GM19328 (cell line): ENCODE results near the gene SF3A2.
A peak's percentile ranks its signal among the peaks of the same experiment; 100 is the strongest.
"Not testable (repeated sequence)": the region's sequence is repeated elsewhere in the genome, so short reads cannot be mapped to it uniquely, and the experiment has no call there.

Experiments
- ATAC-seq: cut with Tn5 transposase; IDR thresholded peaks from one replicate; pipeline ENCODE4 v1.9.1; 2021; ENCODE audit warnings: mild to moderate bottlenecking, moderate library complexity; ENCODE audit not compliant: unreplicated experiment

The SF3A2 gene, protein sequence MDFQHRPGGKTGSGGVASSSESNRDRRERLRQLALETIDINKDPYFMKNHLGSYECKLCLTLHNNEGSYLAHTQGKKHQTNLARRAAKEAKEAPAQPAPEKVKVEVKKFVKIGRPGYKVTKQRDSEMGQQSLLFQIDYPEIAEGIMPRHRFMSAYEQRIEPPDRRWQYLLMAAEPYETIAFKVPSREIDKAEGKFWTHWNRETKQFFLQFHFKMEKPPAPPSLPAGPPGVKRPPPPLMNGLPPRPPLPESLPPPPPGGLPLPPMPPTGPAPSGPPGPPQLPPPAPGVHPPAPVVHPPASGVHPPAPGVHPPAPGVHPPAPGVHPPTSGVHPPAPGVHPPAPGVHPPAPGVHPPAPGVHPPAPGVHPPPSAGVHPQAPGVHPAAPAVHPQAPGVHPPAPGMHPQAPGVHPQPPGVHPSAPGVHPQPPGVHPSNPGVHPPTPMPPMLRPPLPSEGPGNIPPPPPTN

DNA sequence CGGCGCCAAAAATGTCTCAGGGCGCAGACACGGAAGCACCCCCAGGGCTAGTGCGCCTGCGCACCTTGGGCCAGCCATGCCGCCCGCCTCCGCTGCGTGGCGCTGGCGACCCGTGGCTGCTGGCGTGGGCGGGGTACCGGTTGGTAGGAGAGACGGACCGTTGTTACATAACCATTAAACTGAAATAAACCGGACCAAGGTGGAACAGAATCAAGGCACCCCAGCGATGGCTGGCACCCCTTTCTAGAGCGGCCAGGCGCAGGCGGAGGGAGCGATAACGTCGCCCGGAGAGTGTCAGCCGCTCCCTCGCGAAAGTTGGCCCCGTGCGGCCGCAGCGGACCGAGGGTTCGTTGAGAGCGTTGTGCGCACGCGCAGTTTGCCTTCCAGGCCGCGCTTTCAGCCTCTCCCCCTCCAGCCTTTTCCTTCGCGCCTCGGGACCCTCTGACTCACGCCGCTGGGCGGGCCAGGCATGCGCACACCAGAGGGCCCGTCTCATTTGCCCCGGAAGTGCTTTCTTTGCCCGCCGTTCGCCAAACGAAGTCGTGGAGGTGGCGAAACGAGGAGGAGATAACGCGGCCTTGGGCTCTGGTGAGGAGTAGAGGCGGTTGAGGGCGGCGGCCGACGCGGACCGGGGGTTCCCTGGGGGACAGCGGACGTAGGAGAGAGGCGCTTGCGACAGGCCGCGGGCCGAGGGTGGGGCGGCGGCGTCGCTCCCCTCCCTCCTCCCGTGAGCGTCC, at the start of gene SF3A2, which contains the start of gene PLEKHJ1:
Gene SF3A2, plus strand, starts transcription at position 511 of the 737 bp plus-strand sequence. CDS start 6,595 bp downstream, outside the sequence.
Gene PLEKHJ1, minus strand, starts transcription at position 16 of the 737 bp plus-strand sequence. CDS start 81 bp downstream, outside the sequence.
- ATAC-seq, result peak; percentile 68

DNA sequence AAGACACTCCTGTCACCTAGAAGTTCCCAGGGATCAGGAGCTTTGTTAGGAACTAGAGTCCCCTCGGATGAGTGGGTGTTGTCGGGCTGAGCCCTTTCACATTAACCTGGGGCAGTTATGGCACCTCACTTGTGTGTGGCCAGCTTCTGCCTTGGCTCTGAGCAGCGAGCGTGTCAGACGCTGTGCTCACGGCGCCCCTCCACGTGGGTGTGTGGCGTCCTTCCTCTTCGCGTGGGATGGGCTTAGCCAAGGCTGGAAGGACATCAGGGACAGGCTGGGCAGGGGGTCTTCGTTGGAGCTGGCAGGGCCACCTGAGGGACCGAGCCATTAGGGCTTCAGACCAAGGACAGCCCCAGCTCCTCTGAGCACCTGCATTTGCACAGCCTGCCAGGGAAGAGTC, 49.5 kb upstream of the SF3A2 start:
- ATAC-seq, result no peak

DNA sequence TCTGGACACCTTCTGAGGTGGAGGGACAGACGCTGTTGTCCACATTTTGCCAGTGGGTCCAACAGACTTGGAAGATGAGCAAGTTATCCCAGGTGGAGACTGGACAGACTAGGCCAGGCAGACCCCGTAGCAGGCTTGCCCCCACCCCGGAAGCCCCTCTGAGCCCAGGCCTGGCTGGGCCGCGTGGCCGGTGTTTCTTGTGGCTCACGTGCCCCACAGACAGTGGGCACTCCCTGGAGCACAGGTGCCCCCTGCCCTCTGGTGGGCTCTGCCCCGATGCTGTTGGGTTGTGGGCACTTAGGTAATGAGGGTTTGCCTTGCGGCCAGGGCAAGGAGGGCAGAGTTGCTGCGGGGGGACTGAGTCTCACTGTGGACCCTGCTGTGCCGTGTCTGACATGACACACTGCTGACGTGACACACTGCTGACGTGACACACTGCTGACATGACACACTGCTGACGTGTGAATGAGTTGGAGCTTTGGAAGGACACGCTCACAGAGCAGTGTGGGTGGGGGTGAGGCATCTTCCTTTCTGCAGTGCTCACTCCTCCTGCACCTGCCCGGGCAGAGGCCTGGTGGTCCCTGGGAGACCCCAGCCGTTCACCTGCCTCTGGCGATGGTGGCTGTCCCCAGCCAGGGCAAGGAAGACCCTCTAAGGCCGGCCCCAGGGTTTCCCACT, 47.8 kb upstream of the SF3A2 start:
- no peak for ATAC-seq

DNA sequence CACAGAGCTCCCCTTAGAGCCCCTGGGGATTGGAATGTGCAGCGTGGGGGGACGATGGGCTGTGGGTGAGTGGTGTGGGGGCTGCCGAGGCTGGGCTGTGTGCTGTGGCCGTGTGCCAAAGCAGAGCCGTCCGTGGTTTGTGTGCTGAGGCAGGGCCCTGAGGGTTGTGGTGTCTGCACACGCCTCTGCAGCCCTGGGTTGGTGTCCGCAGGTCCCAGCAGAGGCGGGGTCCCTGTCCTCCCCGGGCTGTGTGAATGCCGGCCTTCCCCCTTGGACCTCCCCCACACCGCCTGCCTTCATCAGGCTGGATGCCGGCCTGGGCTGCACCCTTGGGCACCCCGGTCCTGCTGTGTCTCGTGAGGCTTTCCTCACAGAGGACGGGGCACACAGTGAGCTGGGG, 46.7 kb upstream of the SF3A2 start:
- no peak for ATAC-seq

DNA sequence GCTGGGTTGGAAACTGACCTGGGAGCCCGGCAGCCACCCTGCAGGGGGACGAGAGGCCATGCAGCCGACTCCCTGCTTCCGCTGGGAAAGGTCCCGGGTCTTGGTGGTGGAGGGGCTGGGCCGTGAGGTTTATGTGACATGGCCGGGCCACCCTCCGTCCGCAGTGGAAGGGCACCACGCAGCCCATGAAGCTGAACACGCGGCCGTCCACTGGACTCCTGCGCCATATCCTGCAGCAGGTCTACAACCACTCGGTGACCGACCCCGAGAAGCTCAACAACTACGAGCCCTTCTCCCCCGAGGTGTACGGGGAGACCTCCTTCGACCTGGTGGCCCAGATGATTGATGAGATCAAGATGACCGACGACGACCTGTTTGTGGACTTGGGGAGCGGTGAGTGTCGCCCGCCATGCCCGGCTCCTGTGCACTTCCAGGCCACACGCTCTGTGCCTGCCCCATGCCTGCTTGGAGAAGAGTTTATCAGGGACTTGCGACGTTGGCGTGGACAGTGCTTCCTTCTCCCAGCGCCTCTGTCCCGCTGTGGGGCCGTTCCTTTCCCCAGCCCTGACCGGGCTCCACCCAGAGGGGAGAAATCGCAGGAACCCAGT, 45.7 kb upstream of the SF3A2 start:
- ATAC-seq, result no peak

DNA sequence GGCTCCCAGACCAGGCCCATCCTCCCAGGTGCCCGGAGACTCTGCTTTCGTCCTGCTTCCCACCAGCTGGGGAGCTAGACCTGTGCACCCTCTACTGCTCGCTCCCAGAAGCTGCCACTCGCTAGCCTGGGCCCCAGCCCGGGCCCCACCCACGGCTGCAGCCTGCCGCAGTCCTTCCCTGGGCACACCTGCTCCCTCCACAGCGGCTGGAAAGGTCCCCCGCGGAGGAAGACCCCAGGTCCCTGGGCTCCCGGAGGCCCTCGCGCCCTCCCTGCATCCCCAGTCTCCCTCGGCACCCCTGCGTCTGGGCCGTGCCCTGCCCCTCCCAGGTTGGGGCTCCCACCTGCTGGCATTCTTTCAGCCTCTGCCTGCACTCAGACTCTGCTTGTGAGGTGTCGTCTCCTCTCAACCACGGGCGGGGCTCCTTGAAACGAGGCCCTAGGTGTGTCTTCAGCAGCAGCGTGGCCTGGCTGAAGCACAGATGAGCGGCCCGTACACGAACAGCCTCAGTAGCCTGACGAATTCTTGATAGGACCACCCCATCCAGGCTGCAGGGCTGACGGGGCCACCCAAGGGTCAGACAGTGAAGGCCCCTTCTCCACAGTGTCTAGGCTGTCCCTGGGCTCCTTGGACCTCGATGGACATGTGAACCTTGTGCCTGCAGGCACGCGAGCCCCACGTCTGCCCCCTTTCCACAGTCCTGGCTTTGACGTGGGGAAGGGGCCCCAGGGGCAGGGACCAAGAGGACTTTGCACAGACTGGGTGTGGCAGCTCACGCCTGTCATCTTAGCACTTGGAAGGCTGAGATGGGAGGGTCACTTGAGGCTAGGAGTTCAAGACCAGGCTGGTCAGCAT, 44.9 kb upstream of the SF3A2 start:
- no peak for ATAC-seq

DNA sequence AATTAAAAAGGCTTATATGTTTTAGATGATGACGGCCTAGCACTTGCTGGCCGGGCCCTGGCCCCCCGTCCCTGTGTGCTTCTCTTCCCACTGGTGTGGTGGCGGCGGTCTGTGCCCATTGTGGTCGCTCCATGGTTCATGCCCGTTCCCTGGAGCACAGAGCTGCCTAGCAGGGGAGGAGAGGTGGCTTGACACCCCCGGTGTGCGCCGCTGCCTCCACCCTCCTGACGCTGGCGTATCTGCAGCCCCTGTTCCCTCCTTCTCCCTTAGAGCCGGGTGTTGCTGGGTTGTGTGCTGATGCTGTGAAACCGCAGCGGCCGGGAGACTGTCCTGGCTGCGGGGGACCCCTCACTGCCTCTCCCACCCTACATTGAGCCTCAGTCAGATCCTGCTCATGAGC, 43.8 kb upstream of the SF3A2 start:
- no peak for ATAC-seq

DNA sequence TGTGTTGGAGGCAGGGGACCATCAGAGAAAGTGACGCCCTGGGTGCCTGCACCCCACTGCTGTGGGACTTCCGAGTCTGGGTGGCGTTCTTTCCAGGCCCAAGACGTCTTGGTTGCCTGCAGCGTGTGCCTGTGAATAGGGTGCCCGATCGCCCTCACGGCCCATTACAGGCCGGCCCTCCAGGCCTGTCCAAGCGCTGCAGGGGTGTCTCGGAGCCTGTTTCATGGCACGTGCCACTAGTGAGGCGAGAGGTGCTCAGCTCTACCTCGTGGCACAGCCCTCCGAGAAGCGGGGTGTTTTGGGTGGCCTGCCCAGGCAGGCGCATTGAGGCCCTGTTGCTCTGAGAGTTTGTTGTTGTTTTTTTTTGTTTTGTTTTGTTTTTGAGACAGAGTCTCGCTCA, 42.8 kb upstream of the SF3A2 start:
- no peak for ATAC-seq

DNA sequence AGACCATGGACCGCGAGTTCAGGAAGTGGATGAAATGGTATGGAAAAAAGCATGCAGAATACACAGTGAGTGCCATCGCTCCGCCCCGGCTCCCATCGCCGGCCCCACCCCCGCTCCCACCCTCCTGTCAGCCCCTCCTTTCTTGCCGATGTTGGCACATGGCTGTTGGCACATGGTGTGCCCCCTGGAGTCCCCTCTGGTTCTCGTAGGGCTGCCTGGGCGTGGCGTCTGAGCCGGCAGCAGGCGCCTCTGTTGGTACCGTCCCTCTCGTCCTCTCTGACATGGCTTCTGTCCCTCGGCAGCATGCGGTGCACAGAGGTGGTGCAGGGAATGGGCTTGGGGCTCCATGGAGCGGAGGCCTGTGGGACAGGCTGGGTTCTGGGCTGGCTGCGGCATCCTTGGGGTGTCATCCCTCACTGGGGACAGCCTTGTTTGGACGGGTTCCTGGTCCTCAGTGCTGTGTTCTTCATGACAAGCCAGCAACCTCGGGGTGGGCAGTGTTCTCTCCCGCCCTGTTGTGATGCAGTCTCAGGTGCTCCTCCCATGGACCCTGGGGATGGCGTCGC, 42.0 kb upstream of the SF3A2 start:
- ATAC-seq, result no peak

DNA sequence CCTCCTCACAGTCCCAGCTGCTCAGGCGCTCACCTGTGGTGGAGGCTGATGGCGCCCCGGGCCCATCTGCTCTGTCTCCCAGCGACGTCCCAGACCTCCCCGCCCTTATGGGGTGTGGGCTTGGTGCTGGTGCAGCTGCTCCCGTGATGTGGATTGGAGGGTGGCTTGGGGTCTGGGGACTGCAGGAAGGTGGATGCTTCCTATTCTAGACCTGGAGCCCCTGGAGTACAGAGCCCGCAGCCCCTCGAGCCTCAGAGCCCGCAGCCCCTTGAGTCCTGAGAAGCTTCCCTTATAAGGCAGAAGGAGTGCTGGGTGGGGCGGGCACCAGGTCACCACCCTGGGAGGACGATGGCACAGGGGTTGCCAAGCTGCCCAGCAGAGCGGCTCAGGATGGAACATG, 41.3 kb upstream of the SF3A2 start:
- no peak for ATAC-seq

DNA sequence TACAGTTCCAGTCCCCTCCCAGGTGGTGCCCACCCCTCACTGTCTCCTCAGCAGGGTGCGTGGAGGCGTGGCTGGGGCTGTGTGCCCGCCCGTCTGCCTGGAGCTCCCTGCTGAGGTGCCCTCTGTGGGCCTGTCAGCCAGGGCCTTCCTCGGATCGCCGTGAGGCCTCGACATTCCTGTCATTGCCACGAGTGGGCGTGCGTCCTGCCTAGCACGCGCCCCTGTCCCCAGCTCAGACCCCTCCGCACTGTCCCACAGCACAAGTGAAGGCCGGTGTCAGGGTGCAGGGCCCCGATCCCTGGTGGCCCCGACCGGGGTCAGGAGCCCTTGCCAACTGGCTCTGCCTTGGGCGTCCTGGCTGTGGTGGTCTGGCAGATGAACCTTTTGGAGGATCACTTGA, 40.7 kb upstream of the SF3A2 start:
- no peak for ATAC-seq

DNA sequence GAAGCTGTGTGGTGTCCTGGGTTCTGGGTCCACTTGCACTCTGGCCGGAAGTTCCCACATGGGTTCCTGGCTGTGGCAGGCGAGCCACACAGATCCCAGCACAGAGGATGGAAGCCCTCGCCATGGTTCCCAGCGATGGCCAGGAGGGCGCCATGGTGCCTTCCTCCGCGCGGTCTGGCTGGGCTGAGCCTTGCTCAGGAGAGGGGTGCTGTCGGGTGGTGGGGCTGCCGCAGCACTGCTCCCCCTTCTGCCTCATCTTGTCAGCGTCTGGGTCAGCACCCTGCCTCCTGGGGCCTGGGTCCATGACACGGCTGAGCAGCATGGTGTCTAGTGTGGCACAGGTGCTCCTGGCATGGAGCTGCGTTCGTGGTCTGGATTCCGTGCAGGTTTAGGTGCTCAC, 39.4 kb upstream of the SF3A2 start:
- no peak for ATAC-seq

DNA sequence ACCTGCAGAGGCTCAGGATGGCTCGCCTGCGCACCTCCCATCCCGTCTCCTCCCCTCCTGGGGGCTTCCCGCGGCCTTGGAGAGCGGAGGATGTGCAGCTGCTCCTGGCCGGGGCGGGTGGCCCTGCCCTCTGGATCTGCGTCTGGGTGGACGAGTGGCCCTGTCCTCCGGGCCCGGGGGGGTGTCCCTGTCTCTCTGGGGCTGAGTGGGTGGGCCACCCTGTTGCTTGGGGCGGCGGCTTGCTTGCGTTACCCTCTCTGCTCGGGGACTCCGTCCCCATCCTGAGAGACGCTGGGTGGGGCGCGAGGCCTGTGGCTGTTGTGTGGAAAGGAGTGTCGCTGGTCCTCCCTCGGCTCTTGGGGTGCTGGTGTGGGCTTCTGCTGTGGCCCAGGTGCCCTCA, 38.3 kb upstream of the SF3A2 start:
- no peak for ATAC-seq

DNA sequence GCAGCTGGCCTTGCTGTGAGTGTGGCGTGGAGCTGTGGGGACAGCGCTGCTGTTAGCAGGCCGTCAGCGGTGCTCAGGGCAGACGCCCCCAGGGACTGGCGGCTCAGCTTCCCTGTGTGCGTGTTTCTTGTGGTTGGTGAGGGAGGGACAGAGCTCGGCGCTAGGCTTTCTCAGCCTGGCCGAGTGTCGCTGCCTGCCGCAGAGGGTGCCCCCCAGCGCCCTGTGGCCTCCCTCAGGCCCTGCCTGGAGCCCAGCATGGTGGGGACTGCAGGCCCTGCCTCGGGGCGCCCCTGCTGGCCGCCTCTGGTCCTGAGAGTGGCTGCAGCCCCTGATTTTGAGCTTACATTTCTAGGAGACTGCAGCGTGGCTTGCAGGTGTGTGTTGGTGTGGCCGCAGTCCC, 37.4 kb upstream of the SF3A2 start:
- no peak for ATAC-seq

DNA sequence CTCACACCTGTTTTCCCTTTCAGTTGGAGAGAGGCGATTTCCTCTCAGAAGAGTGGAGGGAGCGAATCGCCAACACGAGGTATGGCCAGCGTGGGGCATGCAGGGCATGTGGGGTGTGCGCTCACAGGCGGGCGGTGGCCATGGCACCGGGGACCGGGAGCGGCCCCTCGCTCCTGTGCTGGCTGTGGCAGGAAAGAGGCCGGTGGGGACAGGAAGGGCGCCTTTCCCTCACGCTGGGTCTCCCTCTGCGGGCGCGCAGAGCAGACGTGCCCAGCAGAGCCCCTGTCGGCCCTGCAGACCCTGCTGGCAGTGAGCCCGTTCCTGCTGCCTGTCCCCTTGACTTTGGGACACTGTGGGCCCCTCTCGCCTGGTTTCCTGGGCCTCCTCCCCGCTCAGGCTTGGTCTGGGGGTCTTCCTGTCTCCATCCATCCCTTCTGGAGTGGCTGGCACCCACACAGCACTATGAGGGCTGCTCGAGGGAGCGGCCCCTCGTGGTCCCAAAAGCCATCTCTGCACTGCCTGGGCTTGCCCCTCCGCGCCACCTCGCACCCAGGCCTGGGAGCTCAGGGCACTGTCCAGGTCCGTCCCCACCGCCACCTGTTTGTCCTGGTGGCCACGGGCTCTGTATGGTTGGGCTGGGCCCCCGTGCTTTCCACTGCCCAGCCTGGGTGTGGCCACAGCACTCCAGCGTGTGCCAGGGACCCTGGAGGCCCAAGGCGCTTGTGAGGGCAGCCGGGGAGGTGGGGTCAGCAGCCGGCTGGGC, 36.6 kb upstream of the SF3A2 start:
- no peak for ATAC-seq

DNA sequence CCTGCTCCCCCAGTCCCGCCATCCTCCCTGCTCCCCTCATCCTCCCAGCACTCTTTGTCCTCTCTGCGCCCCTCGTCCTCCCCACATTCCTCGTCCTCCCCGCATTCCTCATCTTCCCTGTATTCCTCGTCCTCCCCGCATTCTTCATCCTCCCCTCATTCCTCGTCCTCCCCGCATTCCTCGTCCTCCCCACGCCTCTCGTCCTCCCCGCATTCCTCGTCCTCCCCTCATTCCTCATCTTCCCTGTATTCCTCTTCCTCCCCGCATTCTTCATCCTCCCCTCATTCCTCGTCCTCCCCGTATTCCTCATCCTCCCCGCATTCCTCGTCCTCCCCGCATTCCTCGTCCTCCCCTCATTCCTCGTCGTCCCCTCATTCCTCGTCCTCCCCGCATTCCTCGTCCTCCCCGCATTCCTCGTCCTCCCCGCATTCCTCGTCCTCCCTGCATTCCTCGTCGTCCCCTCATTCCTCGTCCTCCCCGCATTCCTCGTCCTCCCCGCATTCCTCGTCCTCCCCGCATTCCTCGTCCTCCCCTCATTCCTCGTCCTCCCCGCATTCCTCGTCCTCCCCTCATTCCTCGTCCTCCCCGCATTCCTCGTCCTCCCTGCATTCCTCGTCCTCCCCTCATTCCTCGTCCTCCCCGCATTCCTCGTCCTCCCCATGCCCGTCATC, 35.9 kb upstream of the SF3A2 start:
- not testable (repeated sequence) for ATAC-seq

DNA sequence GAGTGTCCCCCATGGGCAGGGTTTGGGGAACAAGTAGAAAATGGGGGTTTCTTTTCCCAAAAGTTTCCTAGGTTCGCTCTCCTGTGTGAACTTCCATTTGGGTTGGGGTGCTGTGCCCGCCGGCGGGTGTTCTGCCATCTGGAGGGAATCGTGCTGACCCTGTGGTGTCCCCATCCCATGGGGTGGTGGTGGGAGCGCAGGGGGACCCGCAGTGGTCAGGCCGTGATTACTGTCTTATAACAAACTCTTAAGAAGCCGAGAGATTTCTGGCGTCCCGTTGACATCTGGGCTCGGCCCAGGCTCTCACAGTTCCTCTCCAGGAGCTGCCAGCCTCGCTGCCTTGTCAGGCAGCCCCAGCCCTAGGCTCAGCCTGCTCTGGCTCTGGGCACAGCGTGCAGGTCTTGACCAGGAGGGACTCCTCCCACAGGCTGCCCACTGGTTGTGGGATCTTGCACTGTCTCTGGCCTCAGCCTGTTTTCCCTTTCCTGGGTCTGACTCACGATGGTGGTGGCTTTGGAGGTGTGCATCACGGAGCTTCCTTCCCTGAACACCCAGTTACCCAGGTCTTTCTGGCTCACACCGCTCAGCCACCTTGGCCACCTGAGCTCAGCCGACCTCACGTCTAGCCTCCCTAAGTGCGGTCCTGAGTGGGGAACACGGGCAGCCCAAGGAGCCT, 35.0 kb upstream of the SF3A2 start:
- no peak for ATAC-seq

DNA sequence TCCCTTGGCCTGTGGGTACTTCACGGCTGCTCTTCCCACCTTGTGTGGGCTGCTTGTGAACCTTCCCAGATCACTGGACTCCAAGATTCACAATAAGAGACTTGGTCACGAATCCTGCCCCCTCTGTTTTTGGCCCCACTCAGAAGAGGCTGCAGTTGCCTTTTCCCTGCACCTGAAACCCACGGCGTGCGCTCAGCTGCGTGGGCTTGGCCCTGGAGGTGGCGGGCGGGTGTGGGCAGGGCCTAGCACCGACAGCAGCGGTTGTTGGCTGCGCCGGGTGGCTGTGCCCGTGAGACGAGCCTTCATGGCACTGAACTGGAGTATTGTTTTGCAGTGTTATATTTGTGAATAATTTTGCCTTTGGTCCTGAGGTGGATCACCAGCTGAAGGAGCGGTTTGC, 34.3 kb upstream of the SF3A2 start:
- no peak for ATAC-seq
